Measurements from ENCODE around the gene TAS2R39. TPM values are rescaled to one million over a fixed set of nuclear protein-coding genes. Genes with fewer than 3 reads are reported as not detected.
A peak's percentile ranks its signal among the peaks of the same experiment; 100 is the strongest.
"Not testable (repeated sequence)": the region's sequence is repeated elsewhere in the genome, so short reads cannot be mapped to it uniquely, and the experiment has no call there.

TAS2R39 gene
- not detected in 2 replicates for total RNA-seq (2014; rRNA removed; shearing (Covaris generic))
- polyA plus RNA-seq (2015; cell fraction: cytosol; rRNA removed), result not detected in 2 replicates
- not detected in 2 replicates for polyA plus RNA-seq (2015; cell fraction: nucleus; rRNA removed)

- DNase-seq (ENCODE audit: low read depth), result no peak
Measured at GRCh38 chr7:143183024-143183423, at the start of gene TAS2R39. Gene TAS2R39, plus strand, starts transcription at chr7:143183419. Its CDS starts 0 bp downstream, at chr7:143183419.

- DNase-seq (ENCODE audit: low read depth), result no peak
Measured at GRCh38 chr7:143147070-143147469, 36.1 kb upstream of the TAS2R39 start.

DNA sequence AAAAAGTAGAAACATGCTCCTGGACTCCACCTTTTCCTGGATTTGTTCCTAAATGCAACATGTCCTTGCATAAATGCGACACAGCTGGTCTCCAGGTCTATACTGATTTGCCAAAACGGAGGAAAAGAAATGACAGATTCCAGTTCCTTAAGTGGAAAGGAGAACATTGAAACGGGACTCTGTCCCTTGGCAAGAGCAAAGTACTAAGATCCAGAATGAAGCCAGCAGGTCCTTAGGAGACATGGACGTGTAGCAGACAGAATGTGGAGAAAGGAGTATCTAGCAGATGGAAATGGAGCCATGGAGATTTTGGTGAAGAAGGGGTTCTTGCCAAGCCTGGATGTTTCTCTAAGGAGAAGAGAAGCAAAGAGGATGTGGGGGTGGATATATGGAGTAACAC, 35.2 kb upstream of the TAS2R39 start:
- DNase-seq (ENCODE audit: low read depth), result no peak

DNA sequence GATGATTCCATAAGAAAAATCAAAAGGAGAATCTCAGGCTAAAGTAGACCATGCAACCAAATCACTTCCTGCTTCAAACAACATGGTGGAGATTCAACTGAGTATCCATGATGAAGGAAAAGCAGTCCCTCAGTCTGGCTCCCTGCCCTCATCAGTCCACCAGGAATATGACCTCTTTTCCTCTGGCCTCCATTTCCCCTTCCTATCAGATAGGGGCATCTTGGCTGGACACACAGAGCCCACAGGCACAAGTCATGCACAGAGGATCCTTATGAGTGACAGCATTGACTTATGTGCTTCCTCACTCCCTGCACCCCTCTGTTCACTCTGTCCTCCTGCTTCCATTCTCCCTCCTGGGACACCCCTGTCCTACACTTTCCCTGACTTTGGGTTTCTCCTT, 34.6 kb upstream of the TAS2R39 start:
- DNase-seq (ENCODE audit: low read depth), result no peak

DNA sequence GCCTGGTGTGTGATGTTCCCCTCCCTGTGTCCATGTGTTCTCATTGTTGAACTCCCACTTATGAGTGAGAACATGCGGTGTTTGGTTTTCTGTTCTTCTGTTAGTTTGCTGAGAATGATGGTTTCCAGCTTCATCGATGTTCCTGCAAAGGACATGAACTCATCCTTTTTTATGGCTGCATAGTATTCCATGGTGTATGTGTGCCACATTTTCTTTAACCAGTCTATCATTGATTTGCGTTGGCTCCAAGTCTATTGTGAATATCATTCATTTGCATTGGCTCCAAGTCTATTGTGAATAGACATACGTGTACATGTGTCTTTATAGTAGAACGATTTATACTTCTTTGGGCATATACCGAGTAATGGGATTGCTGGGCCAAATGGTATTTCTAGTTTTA, 32.5 kb upstream of the TAS2R39 start:
- DNase-seq (ENCODE audit: low read depth), result not testable (repeated sequence)

DNA sequence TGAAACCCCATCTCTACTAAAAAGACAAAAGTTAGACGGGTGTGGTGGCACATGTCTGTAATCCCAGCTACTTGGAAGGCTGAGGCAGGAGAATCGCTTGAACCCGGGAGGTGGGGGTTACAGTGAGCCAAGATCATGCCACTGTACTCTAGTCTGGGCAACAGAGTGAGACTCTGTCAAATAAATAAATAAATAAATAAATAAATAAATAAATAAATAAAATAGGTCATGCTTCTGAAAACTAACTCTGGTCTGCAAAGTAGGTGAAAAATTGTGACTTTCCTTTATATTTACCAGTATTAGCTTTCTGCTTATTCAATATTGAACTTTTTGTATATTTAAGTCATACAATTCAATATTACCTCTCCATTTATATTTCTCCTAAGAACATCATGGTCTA, 24.6 kb upstream of the TAS2R39 start:
- not testable (repeated sequence) for DNase-seq (ENCODE audit: low read depth)

DNA sequence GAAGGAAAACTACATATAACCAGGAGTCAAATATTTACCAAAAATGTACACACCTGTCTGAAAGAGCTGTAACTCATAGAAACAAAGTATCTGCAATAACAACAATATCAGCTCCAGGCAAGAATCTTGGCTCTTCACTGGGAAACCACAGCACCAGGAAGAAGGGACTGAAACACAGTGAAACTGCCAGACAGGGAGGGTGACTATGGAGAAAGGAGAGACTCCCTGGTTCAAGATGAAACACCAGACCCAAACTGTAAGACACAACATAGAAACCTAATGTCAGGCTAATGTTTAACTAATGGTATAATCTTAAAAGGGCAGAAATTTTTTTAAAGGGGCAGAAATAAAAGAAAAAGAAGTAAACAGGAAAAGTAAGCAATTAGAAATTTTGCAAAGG, 11.5 kb upstream of the TAS2R39 start:
- no peak for DNase-seq (ENCODE audit: low read depth)

GRCh38 chr7:143172354-143172753, 10.9 kb upstream of the TAS2R39 start:
- DNase-seq (ENCODE audit: low read depth), result peak; percentile 18

- DNase-seq (ENCODE audit: low read depth), result no peak
Measured at GRCh38 chr7:143176128-143176527, 7.1 kb upstream of the TAS2R39 start.

- DNase-seq (ENCODE audit: low read depth), result no peak
Measured at GRCh38 chr7:143177374-143178119, 5.7 kb upstream of the TAS2R39 start.

GRCh38 chr7:143180771-143181170, 2.4 kb upstream of the TAS2R39 start:
- DNase-seq (ENCODE audit: low read depth), result not testable (repeated sequence)

DNA sequence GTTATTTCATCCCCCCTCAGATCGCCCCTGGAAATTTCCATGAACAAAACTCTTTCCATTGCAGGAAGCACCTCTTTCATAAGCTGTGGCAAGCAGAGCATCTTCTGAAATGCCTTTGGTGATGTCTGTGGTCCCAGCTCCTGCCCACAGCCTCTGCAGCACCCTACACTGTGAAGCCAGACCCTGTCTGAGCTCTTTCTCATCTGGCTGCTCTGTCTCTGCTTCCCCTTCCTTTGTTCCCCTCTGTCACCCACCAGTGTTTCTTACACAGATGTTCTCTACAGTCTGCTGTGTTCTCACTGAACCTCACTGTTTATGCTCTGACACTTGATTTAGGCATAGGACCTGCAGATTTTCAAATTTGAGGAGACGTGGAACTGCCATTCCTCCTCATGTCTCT, 1.9 kb upstream of the TAS2R39 start:
- DNase-seq (ENCODE audit: low read depth), result no peak

DNA sequence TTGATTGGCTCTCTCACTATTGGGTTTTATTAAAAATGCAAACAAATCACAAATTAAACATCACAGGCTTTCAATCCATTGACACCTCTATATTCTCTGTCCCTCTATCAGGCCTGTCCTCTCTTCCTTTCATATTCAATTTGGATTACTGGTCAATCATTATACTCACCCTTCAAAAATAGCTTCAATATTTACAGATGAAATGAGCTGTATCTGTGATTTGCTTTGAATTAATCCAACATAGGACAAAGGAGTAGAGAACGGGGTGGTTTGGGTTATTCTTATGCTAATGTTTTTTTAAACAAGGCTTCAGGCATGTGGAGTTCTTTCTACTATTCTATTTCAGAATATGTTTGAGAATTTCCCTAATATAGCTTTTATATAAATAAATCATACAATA, 2.3 kb downstream of the TAS2R39 start:
- DNase-seq (ENCODE audit: low read depth), result no peak

GRCh38 chr7:143188994-143189393, 5.8 kb downstream of the TAS2R39 start:
- no peak for DNase-seq (ENCODE audit: low read depth)

- no peak for DNase-seq (ENCODE audit: low read depth)
Measured at GRCh38 chr7:143193880-143194279, 10.7 kb downstream of the TAS2R39 start.

- DNase-seq (ENCODE audit: low read depth), result no peak
Measured at GRCh38 chr7:143199040-143199439, 15.8 kb downstream of the TAS2R39 start.

GRCh38 chr7:143202161-143202560, 18.9 kb downstream of the TAS2R39 start:
- DNase-seq (ENCODE audit: low read depth), result no peak

DNA sequence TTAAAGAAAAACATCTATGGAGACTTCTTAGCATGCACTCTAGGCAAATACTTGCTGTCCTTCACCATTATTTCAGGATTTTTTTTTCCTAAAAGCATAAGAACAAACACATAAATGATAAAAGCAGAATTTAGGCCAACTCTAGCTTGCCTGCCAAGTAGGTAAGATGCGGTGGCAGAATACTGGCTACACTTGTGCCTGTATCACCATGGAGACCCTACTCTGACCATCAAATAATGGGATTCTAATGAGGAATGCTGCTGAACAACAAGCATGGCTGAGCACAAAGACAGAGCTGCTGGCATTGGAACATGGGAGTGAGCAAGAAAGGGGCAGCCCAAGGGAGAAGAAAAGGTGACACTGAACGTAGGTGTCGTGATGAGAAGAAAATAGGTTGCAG, 20.2 kb downstream of the TAS2R39 start:
- no peak for DNase-seq (ENCODE audit: low read depth)

DNA sequence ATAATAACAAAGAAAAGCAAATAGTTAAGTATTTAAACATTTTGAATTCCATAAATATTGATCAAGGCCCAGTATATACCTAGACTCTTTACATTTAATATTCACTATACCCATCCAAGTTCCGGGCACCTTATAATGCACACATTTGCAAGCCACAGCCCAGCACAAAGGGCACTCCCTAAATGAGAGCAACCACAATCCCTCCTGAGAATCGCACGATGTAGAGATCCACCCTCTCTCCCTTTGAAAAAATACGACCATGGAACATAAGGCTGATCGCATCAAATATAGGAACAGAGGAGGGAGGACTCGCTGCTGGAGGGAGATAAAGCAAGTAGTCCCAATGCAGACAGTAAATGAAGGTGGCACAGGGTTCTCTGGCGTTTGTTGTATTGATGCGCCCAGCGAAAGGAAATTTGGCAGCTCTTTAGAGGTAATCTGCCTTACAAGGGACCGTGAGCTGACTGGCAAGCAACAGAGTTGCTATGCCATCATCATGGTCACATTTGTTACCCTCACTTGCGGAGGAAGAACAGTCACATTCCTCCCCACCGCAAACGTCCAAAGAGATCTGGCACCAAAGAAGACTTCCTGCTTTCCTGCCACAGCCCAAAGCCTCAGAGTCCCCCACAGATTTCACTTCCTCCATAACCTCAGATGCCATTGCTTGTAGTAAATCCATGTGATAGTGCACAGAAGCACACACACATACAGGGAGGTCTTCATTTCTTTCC, 22.5 kb downstream of the TAS2R39 start:
- DNase-seq (ENCODE audit: low read depth), result peak; percentile 55

DNA sequence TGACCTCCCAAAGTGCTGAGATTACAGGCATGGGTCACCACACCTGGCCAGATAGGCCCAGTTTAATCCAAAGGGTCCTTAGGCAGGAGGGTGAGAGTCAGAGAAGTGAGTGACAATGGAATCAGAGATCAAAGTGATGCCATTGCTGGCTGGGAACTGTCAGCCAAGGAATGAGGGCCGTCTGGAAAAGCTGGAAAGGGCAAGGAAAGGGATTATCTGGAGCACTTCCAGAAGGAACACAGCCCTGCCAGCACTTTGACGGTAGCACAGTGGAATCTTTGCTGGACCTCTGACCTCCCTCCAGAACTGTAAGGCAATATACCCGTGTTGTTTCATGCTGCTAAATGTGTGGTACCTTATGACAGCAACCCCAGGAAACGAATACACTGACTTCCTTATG, 27.3 kb downstream of the TAS2R39 start:
- DNase-seq (ENCODE audit: low read depth), result no peak

- not testable (repeated sequence) for DNase-seq (ENCODE audit: low read depth)
Measured at GRCh38 chr7:143213478-143213877, 30.3 kb downstream of the TAS2R39 start.
